GM18499 (cell line): ENCODE results near the gene MBNL1.

Experiments used
- ATAC-seq: cut with Tn5 transposase; IDR thresholded peaks from one replicate; pipeline ENCODE4 v1.9.1; 2021; ENCODE audit warnings: moderate number of reproducible peaks; ENCODE audit not compliant: insufficient read depth, unreplicated experiment

Gene MBNL1

DNA sequence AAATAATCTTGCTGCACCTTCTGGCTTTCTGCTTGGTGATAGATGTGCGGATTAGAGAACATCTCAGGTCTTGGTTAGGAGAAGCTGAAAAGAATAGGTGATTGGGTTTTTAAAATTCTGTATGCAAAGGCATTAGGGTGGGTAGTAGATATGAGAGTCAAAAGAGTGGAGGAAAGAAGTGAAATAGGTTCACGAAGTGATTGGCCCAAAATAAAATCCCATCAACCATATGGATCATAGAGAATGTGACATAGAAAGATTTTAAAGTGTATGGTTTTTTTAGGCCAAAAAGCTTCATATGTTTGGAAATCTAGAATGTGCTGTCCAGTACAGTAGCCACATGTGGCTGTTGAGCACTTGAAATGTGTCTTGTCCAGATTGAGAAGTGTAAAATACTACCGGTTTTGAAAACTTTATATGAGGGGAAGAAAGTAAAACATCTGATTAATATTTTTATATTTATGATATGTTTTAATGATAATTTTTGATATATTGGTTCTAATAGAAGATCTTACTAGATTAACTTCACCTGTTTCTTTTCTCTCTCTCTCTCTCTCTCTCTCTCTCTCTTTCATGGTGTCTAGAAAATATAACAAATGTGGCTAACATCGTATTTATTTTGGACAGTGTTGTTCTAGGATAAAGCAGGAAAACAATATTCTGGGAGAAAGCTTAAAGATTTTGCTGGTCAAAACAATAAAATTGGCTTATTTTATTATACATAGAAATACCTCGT is 2.9 kb downstream of the MBNL1 start:
- no peak for ATAC-seq

- ATAC-seq: no peak
Observed at GRCh38 chr3:152272771-152273242, 4.1 kb downstream of the MBNL1 start.

GRCh38 chr3:152276681-152277080 is 8.0 kb downstream of the MBNL1 start:
- ATAC-seq: no peak

- no peak for ATAC-seq
Observed at GRCh38 chr3:152277198-152277597, 8.5 kb downstream of the MBNL1 start.

DNA sequence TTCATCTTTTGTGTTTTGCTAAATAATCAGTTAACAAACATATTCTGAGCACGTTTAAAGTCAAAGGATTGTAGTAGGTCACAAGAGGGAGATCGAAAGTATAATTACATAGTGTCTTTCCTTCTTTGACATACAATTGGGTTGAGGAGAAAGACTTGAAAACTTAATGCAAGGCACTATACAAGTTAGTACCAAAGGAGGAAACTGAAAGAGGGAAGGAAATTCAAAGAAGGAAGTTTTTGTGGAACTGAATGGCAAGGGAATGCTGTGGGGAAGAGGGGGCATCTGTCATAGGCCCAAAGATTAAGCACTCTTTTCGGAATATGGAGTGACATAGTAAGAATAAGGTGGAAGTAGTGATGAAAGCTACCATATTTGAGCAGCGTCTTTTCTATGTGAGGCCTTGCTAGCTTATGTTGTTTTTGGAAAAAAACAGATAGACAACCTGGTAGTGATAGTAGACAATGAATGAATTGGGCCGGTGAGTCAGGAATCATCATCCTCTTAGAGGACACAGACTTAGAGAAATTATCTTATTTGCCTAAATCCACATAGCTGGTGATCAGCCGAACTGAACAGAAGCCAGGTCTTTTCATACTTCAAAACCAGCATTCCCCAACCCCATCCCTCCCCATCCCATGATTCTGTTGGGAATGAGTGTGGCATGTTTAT is 10.2 kb downstream of the MBNL1 start:
- ATAC-seq: no peak

DNA sequence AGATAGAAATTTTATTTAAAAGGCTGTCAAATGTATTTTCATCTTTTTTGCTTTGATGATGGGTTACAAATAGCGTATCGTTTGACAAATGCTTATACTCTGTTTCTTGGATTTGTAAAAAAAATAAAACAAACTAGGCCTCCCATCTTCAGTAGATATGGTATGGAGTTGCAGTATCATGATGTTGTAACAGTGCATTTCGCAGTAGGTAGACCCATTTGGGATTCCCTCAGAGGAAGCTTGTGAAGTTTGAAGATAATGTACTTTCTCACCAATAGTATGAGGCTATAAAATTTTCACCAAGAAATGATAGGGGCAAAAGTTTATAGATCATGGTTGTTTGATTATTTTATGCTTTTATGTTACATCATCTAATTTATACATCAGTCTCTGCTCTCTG is 10.8 kb downstream of the MBNL1 start:
- ATAC-seq: no peak

DNA sequence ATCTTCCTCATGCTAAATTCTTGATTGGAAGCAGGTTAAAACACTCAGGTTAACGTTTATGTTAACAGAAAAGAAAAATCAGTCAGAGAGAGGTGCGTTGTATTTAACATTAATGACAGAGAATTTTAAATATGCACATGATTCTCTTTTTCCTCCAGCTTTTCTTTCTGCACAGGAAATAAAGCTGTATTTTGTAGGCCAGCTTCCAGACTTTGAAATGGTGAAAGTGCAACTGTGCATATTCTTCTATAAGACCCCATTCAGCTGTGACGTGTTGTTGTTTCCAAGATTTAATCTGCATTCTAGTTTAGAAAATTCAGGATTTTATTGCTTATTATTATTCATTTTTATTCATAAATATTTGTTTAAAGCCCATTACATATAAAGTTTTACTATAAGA is 11.8 kb downstream of the MBNL1 start:
- ATAC-seq: no peak

GRCh38 chr3:152281133-152281713 is 12.5 kb downstream of the MBNL1 start:
- peak; percentile 60 for ATAC-seq

DNA sequence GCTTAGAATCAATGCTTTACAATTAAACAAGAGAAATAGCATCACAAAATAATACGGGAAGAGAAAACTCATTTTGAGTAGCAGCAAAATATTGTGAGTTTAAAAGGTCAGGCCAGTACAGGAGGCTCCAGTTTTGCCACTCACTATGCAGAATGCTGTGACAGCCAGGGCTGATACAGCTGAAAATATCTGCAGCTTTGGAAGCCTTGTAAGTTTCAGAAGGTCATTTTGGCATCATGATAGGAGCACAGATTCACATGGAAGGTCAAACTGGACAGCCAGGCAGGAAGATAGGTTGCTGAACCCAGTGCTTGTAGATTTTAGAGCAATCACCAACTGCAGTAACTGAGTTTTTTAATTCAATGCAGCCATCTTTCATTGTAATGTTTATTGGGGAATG is 14.1 kb downstream of the MBNL1 start:
- ATAC-seq: no peak

GRCh38 chr3:152283492-152284381 is 15.0 kb downstream of the MBNL1 start:
- ATAC-seq: no peak

DNA sequence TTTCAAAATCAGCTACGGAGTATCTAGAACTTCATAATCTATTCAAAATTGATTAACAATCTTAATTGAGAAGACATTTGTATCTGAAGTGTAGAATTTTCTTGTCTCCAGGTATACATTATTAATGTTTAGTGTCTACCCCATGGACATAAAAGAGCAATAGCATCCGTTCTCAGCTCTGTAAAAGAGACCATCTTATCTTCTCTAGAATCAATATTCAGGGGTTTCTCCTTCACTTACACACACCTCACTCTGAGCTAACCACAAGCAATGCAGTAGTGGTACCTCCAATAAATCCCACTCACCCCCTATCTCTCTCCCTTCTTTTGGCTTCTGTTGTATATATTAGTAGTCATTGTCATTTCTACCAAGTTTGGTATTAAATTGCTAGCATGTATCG is 16.2 kb downstream of the MBNL1 start:
- ATAC-seq: no peak

GRCh38 chr3:152285509-152285908 is 16.8 kb downstream of the MBNL1 start:
- no peak for ATAC-seq

DNA sequence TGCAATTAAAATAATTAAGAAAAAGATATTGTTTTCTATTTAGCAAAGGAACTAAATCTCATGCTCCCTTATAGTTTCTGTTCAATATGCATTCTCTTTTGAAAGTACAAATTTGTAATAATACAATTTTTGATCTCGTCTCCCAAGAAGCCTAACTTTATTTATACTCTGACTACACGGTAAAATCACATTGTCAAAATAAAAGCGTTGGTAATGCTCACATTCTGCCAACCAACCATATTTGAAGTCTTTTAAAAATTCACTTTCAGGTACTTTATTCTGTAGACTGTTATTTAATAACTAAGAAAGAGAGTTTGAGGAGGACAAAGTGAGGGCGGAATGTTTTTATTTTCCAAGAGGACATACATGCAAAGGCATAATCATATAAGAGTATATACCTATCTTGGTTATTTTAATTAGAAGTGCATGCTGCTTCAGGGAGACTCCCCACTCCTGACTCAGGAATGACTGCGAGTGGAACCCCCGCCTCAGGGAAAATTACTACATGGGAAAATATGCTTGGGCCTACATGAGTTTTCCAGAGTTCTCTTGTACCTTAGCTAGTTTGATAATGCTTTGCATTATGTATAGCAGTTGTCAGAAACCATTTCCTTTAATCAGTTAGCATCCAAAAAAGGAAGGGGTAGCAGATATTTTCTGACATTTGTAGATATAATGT is 19.3 kb downstream of the MBNL1 start:
- no peak for ATAC-seq

- no peak for ATAC-seq
Observed at GRCh38 chr3:152288681-152289080, 20.0 kb downstream of the MBNL1 start.

GRCh38 chr3:152289708-152290107 is 21.0 kb downstream of the MBNL1 start:
- no peak for ATAC-seq

GRCh38 chr3:152290374-152290773 is 21.6 kb downstream of the MBNL1 start:
- no peak for ATAC-seq

- ATAC-seq: no peak
Observed at GRCh38 chr3:152291238-152291637, 22.5 kb downstream of the MBNL1 start.

DNA sequence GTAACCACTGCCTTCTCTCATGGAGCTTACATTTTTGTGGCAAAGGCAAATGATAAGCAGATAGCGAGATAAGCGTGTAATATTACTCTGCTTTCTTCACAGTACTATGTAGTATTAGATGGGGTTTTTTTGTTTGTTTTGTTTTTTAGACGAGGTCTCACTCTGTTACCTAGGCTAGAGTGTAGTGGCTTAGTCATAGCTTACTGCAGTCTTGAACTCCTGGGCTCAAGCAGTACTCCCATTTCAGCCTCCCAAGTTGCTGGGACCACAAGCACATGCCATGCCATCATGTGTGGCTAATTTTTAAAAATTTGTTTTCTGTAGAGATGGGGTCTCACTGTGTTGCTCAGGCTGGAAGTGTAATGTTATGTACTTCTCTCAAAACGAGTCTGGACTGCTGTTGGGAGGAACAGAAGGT is 22.9 kb downstream of the MBNL1 start:
- no peak for ATAC-seq

GRCh38 chr3:152292366-152292765 is 23.6 kb downstream of the MBNL1 start:
- ATAC-seq: no peak
